Cerebellar nuclear complex (tissue), 1 donor: ENCODE measurements around the gene EFR3B.

Source experiments
- DNase-seq, 2 experiments: peaks; one replicate each; lab custom pipeline; 2025; lab: John Stamatoyannopoulos, UW

Gene EFR3B

GRCh38 chr2:25187729-25188350 lies 146.0 kb downstream of the EFR3B start:
- DNase-seq: no peak

GRCh38 chr2:25188405-25188804 lies 146.5 kb downstream of the EFR3B start:
- no peak for DNase-seq

GRCh38 chr2:25190536-25190935 lies 148.7 kb downstream of the EFR3B start:
- no peak for DNase-seq

- no peak for DNase-seq
Observed at GRCh38 chr2:25194576-25195122, 152.8 kb downstream of the EFR3B start.

GRCh38 chr2:25197336-25198208 lies 155.7 kb downstream of the EFR3B start:
- DNase-seq: no peak

GRCh38 chr2:25198209-25198525 lies 156.3 kb downstream of the EFR3B start:
- DNase-seq: no peak

GRCh38 chr2:25198576-25198975 lies 156.7 kb downstream of the EFR3B start:
- no peak for DNase-seq

GRCh38 chr2:25201265-25201664 lies 159.4 kb downstream of the EFR3B start:
- DNase-seq: no peak

GRCh38 chr2:25201794-25202193 lies 159.9 kb downstream of the EFR3B start:
- DNase-seq: no peak

- DNase-seq: no peak
Observed at GRCh38 chr2:25202275-25202674, 160.4 kb downstream of the EFR3B start.

GRCh38 chr2:25204190-25204838 lies 162.4 kb downstream of the EFR3B start:
- DNase-seq: no peak

GRCh38 chr2:25207078-25207545 lies 165.2 kb downstream of the EFR3B start:
- DNase-seq: no peak
